K562 (cell line): Measurements from ENCODE around the gene OPRD1. TPM values are rescaled to one million over a fixed set of nuclear protein-coding genes. Genes with fewer than 3 reads are reported as not detected.

ENCODE experiments used
- FOSL1 ChIP-seq: fragments of 200-800 bp; sonication (Bioruptor generic); conservative IDR thresholded peaks from 2 replicates; pipeline ENCODE4 v1.6.1; 2016; ENCODE audit warnings: missing genetic modification characterization, missing compliant biosample characterization
- MAFK ChIP-seq: IDR thresholded peaks from 2 replicates; pipeline ENCODE4 v1.6.1; 2011; ENCODE audit warnings: low read length, improper control_type of control experiment
- NR2C1 ChIP-seq, 2 experiments: fragments of 450-650 bp; IDR thresholded peaks; 2 replicates each; pipeline ENCODE4 v1.6.1; 2017; ENCODE audit warnings: mild to moderate bottlenecking in 2 of 2, antibody characterized with exemption in 1 of 2, inconsistent platforms in 1 of 2, missing compliant biosample characterization in 1 of 2, missing genetic modification characterization in 1 of 2
- NR2C2 ChIP-seq, 2 experiments: fragments of 200-800 bp in 1 of 2; sonication (Bioruptor generic) in 1 of 2; sonication (generic) in 1 of 2; formaldehyde crosslinking in 1 of 2; IDR thresholded peaks; 2 replicates each; pipeline versions ENCODE4 v1.6.1 to v1.8.0; 2016 to 2022; ENCODE audit warnings: mild to moderate bottlenecking in 1 of 2, missing compliant biosample characterization in 1 of 2, missing genetic modification characterization in 1 of 2, missing genetic modification reagents in 1 of 2
- NR4A1 ChIP-seq, 2 experiments: fragments of 250-450 bp in 1 of 2; fragments of 450-650 bp in 1 of 2; sonication (Bioruptor Pico) in 1 of 2; IDR thresholded peaks; 2 replicates each; pipeline versions ENCODE4 v1.4.0 to v1.6.1; 2016 to 2020; ENCODE audit warnings: mild to moderate bottlenecking in 2 of 2, missing compliant biosample characterization in 1 of 2, missing genetic modification characterization in 1 of 2, moderate library complexity in 1 of 2
- RBFOX2 ChIP-seq: fragments of 200-400 bp; formaldehyde crosslinking; IDR thresholded peaks from 2 replicates; pipeline ENCODE4 v1.6.1; 2017; ENCODE audit warnings: low read depth, mild to moderate bottlenecking, low read length, moderate library complexity
- RCOR1 ChIP-seq, 2 experiments: IDR thresholded peaks; 2 replicates each; pipeline ENCODE4 v1.6.1; 2012; ENCODE audit warnings: low read depth in 2 of 2, low read length in 2 of 2, borderline replicate concordance in 1 of 2, improper control_type of control experiment in 1 of 2
- polyA plus RNA-seq, 8 experiments: library from polyadenylated mRNA; depleted of rRNA in 4 of 8; stranded (reverse) in 5 of 8; unstranded in 3 of 8; fragments of >200 nt; fragmentation: Nextera tagmentation in 2 of 8; fragmentation: Illumina TruSeq in 1 of 8; extraction: Ambion mirVana in 2 of 8; extraction: Trizol in 1 of 8; gene quantifications; 2 replicates each; pipeline versions ENCODE4 v1.2.1 to v1.2.3, GENCODE V29; 2011 to 2014; ENCODE audit warnings: inconsistent platforms in 1 of 8, missing spikeins in 1 of 8
- total RNA-seq, 7 experiments: library from RNA; depleted of rRNA in 6 of 7; stranded (reverse); fragments of >200 nt in 6 of 7; fragmentation: Illumina TruSeq in 2 of 7; extraction: Trizol in 2 of 7; gene quantifications; 2 replicates each; pipeline versions ENCODE4 v1.2.1 to v1.2.3, GENCODE V29; 2011 to 2021; ENCODE audit warnings: low replicate concordance in 1 of 7
- TF ChIP-seq, protein P1 (sequence below), 2 experiments: fragments of 450-650 bp; formaldehyde crosslinking in 1 of 2; IDR thresholded peaks; 2 replicates each; pipeline versions ENCODE4 v1.4.0 to v1.6.1; 2014 to 2020; ENCODE audit warnings: mild to moderate bottlenecking in 2 of 2, borderline replicate concordance in 1 of 2, low read depth in 1 of 2
- TF ChIP-seq, protein P2 (sequence below): fragments of 200-800 bp; sonication (Bioruptor generic); IDR thresholded peaks from 2 replicates; pipeline ENCODE4 v1.6.1; 2017; ENCODE audit warnings: missing genetic modification characterization, missing compliant biosample characterization
- TF ChIP-seq, protein P3 (sequence below): fragments of 450-650 bp; IDR thresholded peaks from 2 replicates; pipeline ENCODE4 v1.6.1; 2016
- TF ChIP-seq, protein P4 (sequence below): fragments of 450-650 bp; formaldehyde crosslinking; conservative IDR thresholded peaks from 2 replicates; pipeline ENCODE4 v1.4.0; 2022; ENCODE audit warnings: mild to moderate bottlenecking, missing genetic modification characterization

OPRD1 gene
- total and polyA plus RNA-seq, 9 of the 15 experiments (the other 6 are each of a cell fraction or from before 2014, with no cell fraction given): under 0.01 to 0.03 (median under 0.01) TPM; not detected in 6

DNA sequence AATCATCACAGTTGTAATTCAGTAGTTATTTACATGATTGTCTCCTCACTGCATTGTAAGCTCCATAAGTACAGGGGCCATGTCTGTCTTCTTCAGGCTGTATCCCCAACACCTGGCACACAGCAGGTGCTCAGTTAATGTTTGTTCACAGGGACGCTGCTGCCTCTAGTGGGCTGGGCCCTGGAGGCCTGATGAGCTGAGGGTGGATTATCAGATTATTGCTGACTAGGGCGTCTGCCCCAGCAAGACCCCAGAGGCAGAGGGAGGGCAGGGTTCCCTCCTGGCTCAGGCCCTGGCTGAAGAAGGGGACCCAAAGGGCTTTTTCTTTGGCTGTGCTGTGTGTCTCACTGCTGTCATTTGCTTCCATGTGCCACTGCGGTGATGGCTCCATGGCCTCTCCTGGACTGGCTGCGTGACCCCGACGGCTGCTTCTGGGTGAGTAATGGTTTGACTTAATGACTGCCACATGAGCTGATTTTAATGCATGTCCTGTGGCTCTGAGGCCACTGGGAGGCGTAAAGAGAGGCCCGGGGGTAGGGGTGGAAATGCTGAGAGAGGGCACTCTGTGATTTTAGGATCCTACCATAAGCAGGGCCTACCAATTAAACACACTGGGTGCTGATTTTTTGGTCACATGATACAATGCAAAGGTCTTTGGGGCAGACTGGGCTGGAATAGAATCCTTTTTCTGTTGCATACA lies 81.6 kb downstream of the OPRD1 start (continued):
- TF ChIP-seq, protein P1, sequence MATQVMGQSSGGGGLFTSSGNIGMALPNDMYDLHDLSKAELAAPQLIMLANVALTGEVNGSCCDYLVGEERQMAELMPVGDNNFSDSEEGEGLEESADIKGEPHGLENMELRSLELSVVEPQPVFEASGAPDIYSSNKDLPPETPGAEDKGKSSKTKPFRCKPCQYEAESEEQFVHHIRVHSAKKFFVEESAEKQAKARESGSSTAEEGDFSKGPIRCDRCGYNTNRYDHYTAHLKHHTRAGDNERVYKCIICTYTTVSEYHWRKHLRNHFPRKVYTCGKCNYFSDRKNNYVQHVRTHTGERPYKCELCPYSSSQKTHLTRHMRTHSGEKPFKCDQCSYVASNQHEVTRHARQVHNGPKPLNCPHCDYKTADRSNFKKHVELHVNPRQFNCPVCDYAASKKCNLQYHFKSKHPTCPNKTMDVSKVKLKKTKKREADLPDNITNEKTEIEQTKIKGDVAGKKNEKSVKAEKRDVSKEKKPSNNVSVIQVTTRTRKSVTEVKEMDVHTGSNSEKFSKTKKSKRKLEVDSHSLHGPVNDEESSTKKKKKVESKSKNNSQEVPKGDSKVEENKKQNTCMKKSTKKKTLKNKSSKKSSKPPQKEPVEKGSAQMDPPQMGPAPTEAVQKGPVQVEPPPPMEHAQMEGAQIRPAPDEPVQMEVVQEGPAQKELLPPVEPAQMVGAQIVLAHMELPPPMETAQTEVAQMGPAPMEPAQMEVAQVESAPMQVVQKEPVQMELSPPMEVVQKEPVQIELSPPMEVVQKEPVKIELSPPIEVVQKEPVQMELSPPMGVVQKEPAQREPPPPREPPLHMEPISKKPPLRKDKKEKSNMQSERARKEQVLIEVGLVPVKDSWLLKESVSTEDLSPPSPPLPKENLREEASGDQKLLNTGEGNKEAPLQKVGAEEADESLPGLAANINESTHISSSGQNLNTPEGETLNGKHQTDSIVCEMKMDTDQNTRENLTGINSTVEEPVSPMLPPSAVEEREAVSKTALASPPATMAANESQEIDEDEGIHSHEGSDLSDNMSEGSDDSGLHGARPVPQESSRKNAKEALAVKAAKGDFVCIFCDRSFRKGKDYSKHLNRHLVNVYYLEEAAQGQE (IDR thresholded peaks at IDR 0.05; ENCODE audit: borderline replicate concordance): peak; percentile 49
- TF ChIP-seq, protein P1 (CRISPR knock-in tag; IDR thresholded peaks at IDR 0.05; ENCODE audit: low read depth): no peak
- TF ChIP-seq RBFOX2 (peak; percentile 37; the same call in 1 of the 2 replicates), NR2C1 (IDR thresholded peaks at IDR 0.05) (no peak), NR2C1 (tag; IDR thresholded peaks at IDR 0.05) (0 out of 2 replicates have a peak, but pooled peaks have one; percentile 36), MAFK (peak; percentile 35), FOSL1 (tag) (peak; percentile 48), NR2C2 (CRISPR knock-in tag; IDR thresholded peaks at IDR 0.05) (no peak), NR2C2 (tag; IDR thresholded peaks at IDR 0.05) (0 out of 2 replicates have a peak, but pooled peaks have one; percentile 34), NR4A1 (CRISPR knock-in tag; IDR thresholded peaks at IDR 0.05) (no peak), NR4A1 (tag; IDR thresholded peaks at IDR 0.05) (no peak), RCOR1 (IDR thresholded peaks at IDR 0.05; ENCODE audit: borderline replicate concordance in 1 of 2, low read depth in 2 of 2, low read length in 2 of 2) (peak; percentile 29 to 58; a peak in 2 of 4 replicates)
- TF ChIP-seq, protein P2, sequence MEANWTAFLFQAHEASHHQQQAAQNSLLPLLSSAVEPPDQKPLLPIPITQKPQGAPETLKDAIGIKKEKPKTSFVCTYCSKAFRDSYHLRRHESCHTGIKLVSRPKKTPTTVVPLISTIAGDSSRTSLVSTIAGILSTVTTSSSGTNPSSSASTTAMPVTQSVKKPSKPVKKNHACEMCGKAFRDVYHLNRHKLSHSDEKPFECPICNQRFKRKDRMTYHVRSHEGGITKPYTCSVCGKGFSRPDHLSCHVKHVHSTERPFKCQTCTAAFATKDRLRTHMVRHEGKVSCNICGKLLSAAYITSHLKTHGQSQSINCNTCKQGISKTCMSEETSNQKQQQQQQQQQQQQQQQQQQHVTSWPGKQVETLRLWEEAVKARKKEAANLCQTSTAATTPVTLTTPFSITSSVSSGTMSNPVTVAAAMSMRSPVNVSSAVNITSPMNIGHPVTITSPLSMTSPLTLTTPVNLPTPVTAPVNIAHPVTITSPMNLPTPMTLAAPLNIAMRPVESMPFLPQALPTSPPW (CRISPR knock-in tag): 0 out of 2 replicates have a peak, but pooled peaks have one; percentile 36
- TF ChIP-seq, protein P3, sequence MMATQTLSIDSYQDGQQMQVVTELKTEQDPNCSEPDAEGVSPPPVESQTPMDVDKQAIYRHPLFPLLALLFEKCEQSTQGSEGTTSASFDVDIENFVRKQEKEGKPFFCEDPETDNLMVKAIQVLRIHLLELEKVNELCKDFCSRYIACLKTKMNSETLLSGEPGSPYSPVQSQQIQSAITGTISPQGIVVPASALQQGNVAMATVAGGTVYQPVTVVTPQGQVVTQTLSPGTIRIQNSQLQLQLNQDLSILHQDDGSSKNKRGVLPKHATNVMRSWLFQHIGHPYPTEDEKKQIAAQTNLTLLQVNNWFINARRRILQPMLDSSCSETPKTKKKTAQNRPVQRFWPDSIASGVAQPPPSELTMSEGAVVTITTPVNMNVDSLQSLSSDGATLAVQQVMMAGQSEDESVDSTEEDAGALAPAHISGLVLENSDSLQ: peak; percentile 46; the same call in 1 of the 2 replicates
- TF ChIP-seq, protein P4, sequence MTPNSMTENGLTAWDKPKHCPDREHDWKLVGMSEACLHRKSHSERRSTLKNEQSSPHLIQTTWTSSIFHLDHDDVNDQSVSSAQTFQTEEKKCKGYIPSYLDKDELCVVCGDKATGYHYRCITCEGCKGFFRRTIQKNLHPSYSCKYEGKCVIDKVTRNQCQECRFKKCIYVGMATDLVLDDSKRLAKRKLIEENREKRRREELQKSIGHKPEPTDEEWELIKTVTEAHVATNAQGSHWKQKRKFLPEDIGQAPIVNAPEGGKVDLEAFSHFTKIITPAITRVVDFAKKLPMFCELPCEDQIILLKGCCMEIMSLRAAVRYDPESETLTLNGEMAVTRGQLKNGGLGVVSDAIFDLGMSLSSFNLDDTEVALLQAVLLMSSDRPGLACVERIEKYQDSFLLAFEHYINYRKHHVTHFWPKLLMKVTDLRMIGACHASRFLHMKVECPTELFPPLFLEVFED (CRISPR knock-in tag): no peak
